Esophagus squamous epithelium (tissue), 5 donors: ENCODE data around the gene TMPRSS11A. TPM values are rescaled to one million over a fixed set of nuclear protein-coding genes. Genes with fewer than 3 reads are reported as not detected.

ENCODE experiments used
- DNase-seq: peaks from one replicate; lab custom pipeline; 2025; lab: John Stamatoyannopoulos, UW
- H3K27ac ChIP-seq, 4 donors: fragments of 200-600 bp; sonication (generic); one replicate each; pipeline ENCODE4 v1.5.1; 2016 to 2019; ENCODE audit warnings: mild to moderate bottlenecking in 1 of 4
- H3K27me3 ChIP-seq, 4 donors: fragments of 200-600 bp; sonication (generic); 1 replicate in 3 of 4; 2 replicates in 1 of 4; pipeline versions ENCODE4 v1.5.1 to v1.6.0; 2017 to 2021; ENCODE audit warnings: antibody characterized with exemption in 1 of 4
- H3K36me3 ChIP-seq, 3 donors: fragments of 200-600 bp; sonication (generic); one replicate each; pipeline ENCODE4 v1.5.1; 2016 to 2019
- H3K4me1 ChIP-seq, 3 donors: fragments of 200-600 bp; sonication (generic); one replicate each; pipeline ENCODE4 v1.5.1; 2017 to 2019
- H3K4me3 ChIP-seq, 4 donors: fragments of 200-600 bp; sonication (generic); 1 replicate in 3 of 4; 2 replicates in 1 of 4; pipeline ENCODE4 v1.5.1; 2016 to 2019; ENCODE audit warnings: mild to moderate bottlenecking in 2 of 4, moderate library complexity in 1 of 4
- H3K9me3 ChIP-seq, 3 donors: fragments of 200-600 bp; sonication (generic); one replicate each; pipeline ENCODE4 v1.5.1; 2016 to 2019
- CTCF ChIP-seq, 6 experiments: fragments of 450-650 bp in 4 of 6; fragments of 200-600 bp in 2 of 6; sonication (generic) in 2 of 6; IDR thresholded peaks; one replicate each; pipeline ENCODE4 v1.5.1; 2016 to 2019; ENCODE audit warnings: antibody characterized with exemption in 6 of 6, mild to moderate bottlenecking in 4 of 6, moderate library complexity in 4 of 6
- POLR2A ChIP-seq, 4 donors: fragments of 450-650 bp; IDR thresholded peaks; one replicate each; pipeline ENCODE4 v1.6.1; 2017; ENCODE audit warnings: antibody characterized with exemption in 4 of 4, mild to moderate bottlenecking in 4 of 4, moderate library complexity in 3 of 4
- WGBS, 2 donors: methylation state at CpG; one replicate each; pipeline ENCODE4 v1.1.5; 2018; 5-methylcytosine and 5-hydroxymethylcytosine counted together
- intact Hi-C: fragments of 100-400 bp; cut with DNase I; formaldehyde crosslinking; loops from one replicate; pipeline ENCODE4 v1.15.0; 2022
- total RNA-seq, 4 donors: library from RNA; depleted of rRNA; stranded (reverse); fragments of >200 nt; gene quantifications; one replicate each; pipeline ENCODE4 v1.1.0, GENCODE V29; 2016
- donor health status: DM: yes; HTN: yes; CAD: no.

TMPRSS11A gene
- total RNA-seq, 4 donors from 2014 or later: 36.6 to 153 (median 93.2) TPM

- no peak overlapping the region for H3K4me3 ChIP-seq
- TF ChIP-seq POLR2A (IDR thresholded peaks at IDR 0.05) (no peak), CTCF (IDR thresholded peaks at IDR 0.05) (no peak)
- no peak for DNase-seq
- no peaks in the 10 kb centered on the region for H3K9me3 ChIP-seq
- peaks cover 0 to 15% (median 0%) of the 10 kb centered on the region in 3 donors for H3K4me1 ChIP-seq
- intact Hi-C loops: no loop called here
- no peaks in the 10 kb centered on the region for H3K27me3 ChIP-seq
- no peaks in the 10 kb centered on the region for H3K36me3 ChIP-seq
- peak overlapping the region in 2 of 4 donors; percentile 32 to 59 for H3K27ac ChIP-seq
- WGBS, 2 donors: 25 to 33% methylated on average over 2 of the region's 2 CpGs
These were observed 20.0 kb upstream of the TMPRSS11A start for GRCh38 chr4:67983333-67983732.

GRCh38 chr4:67980512-67980911 is 17.2 kb upstream of the TMPRSS11A start:
- DNase-seq: no peak
- TF ChIP-seq CTCF (IDR thresholded peaks at IDR 0.05) (no peak), POLR2A (IDR thresholded peaks at IDR 0.05) (no peak)
- Histone ChIP-seq H3K27ac (no peak overlapping the region), H3K9me3 (no peaks in the 10 kb centered on the region), H3K4me3 (no peak overlapping the region), H3K4me1 (peaks cover 0 to 15% (median 0%) of the 10 kb centered on the region in 3 donors), H3K27me3 (no peaks in the 10 kb centered on the region), H3K36me3 (no peaks in the 10 kb centered on the region)
- WGBS, 2 donors: 88 to 89% methylated on average over 6 of the region's 6 CpGs
- intact Hi-C loops: no loop called here

GRCh38 chr4:67973608-67974007 is 10.3 kb upstream of the TMPRSS11A start:
- TF ChIP-seq CTCF (IDR thresholded peaks at IDR 0.05) (no peak), POLR2A (IDR thresholded peaks at IDR 0.05) (no peak)
- WGBS, 2 donors: 73 to 74% methylated on average over 1 of the region's 1 CpG

GRCh38 chr4:67954890-67955289 is 8.4 kb downstream of the TMPRSS11A start:
- TF ChIP-seq CTCF (IDR thresholded peaks at IDR 0.05): no peak
- intact Hi-C loops: no loop called here
- H3K36me3 ChIP-seq: no peaks in the 10 kb centered on the region
- H3K9me3 ChIP-seq: peaks cover 0 to 5% (median 0%) of the 10 kb centered on the region in 3 donors
- no peak overlapping the region for H3K4me3 ChIP-seq
- no peak overlapping the region for H3K27ac ChIP-seq
- no peaks in the 10 kb centered on the region for H3K27me3 ChIP-seq
- H3K4me1 ChIP-seq: no peaks in the 10 kb centered on the region
- DNase-seq: no peak

More at GRCh38 chr4:67973608-67974007, 10.3 kb upstream of the TMPRSS11A start:
- intact Hi-C loops: no loop called here
- Histone ChIP-seq H3K36me3 (no peaks in the 10 kb centered on the region), H3K4me1 (no peaks in the 10 kb centered on the region), H3K27ac (no peak overlapping the region), H3K27me3 (no peaks in the 10 kb centered on the region), H3K4me3 (no peak overlapping the region), H3K9me3 (no peaks in the 10 kb centered on the region)
- no peak for DNase-seq

GRCh38 chr4:67941074-67941473 is 22.2 kb downstream of the TMPRSS11A start:
- peak overlapping the region in 3 of 4 donors; percentile 53 to 74 (median 69) for H3K27ac ChIP-seq
- no peaks in the 10 kb centered on the region for H3K27me3 ChIP-seq
- TF ChIP-seq POLR2A (IDR thresholded peaks at IDR 0.05): no peak
- no peak for TF ChIP-seq CTCF (IDR thresholded peaks at IDR 0.05)
- peaks cover 0 to 27% (median 0%) of the 10 kb centered on the region in 3 donors for H3K4me1 ChIP-seq
- no peak overlapping the region for H3K4me3 ChIP-seq
- intact Hi-C loops: no loop called here
- 46 to 52% methylated on average over 3 of the region's 3 CpGs for WGBS, 2 donors
- no peak for DNase-seq
- peaks cover 0 to 5% (median 0%) of the 10 kb centered on the region in 3 donors for H3K9me3 ChIP-seq
- H3K36me3 ChIP-seq: no peaks in the 10 kb centered on the region
